NOMO-1 treated with dmso at 0.1 percent for 144 hours (cell line): ENCODE data around the gene FER.
A peak's percentile ranks its signal among the peaks of the same experiment; 100 is the strongest.
"Not testable (repeated sequence)": the region's sequence is repeated elsewhere in the genome, so short reads cannot be mapped to it uniquely, and the experiment has no call there.

Source experiments
- DNase-seq: peaks from one replicate; lab custom pipeline; 2025; ENCODE audit not compliant: unreplicated experiment; lab: John Stamatoyannopoulos, UW

Gene FER

DNA sequence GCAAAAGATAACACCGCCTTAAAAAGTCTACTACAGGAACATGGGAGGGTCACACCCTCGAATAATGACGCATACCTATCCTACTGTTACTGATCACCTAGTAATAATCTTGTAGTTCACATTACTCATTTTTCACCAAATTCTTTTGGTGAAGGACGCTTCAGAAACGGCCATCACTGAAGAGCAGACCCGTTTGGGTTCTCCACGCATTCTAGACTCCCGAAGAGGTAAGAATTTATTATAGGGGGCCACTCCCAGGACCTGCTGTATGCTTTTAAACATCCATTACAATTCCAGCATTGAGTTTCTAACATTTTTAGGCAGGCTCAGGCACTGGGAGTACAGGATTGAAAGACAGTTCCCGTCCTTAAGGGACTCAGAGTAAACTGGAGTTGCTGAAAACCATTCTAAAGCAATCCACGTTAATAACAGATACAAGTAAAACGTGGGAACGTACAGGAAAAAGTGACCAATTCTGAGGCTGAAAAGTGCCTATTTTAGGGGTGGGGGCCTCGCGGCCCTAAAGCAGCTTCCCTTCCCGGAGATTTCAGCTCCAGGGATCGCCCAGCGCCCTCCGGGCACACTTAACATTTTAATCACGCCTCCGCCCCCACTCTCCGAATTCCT lies at the start of gene FER:
TSS of gene FER (plus strand) at position 124 of the 627 bp plus-strand sequence. CDS start 50,286 bp downstream, outside the sequence.
- no peak for DNase-seq

DNA sequence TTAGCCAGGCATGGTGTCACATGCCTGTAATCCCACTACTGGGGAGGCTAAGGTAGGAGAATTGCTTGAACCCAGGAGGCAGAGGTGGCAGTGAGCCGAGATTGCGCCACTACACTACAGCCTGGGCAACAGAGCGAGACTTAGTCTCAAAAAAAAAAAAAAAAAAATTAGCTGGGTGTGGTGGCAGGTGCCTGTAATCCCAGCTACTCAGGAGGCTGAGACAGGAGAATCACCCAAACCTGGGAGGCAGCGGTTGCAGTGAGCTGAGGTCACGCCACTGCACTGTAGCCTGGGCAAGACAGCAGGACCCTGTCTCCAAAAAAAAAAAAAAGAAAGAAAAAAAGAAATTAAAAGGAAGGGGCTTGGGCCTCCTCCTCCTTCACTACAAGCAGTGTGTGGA lies 47.3 kb upstream of the FER start:
- not testable (repeated sequence) for DNase-seq

DNA sequence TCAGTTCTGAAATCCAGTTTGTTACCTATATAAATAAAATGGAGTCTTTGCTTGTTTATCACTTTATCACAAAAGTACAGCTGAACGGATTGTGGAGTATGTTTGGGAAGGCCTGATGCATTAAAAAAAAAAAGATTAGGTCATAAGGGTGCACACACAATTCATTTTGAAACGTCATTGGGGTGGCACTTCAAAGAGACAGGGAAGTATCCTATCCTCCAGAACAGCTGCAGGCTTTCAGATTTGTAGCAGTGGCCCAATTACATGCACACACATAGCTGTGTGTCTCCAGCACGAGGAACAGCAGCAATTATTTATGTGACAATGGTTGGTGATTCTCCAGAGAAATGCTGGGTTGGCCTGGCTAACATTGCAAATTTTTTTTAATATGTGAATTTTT lies 46.8 kb upstream of the FER start:
- DNase-seq: no peak

DNA sequence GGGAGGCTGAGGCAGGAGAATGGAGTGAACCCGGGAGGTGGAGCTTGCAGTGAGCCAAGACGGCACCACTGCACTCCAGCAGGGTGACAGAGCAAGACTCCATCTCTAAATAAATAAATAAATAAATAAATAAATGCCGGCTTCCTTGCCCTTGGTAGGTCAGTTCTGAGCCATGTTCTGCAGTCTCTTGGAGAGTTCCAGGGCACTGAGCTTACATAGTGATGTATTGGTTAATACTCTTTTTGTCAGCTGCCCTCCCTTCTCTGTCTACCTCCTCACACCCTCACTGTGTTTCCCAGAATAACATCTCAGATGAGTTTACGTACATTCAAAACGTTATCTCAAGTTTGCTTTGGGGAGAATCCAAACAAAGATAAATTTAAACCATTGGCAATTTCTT lies 45.2 kb upstream of the FER start:
- DNase-seq: no peak

DNA sequence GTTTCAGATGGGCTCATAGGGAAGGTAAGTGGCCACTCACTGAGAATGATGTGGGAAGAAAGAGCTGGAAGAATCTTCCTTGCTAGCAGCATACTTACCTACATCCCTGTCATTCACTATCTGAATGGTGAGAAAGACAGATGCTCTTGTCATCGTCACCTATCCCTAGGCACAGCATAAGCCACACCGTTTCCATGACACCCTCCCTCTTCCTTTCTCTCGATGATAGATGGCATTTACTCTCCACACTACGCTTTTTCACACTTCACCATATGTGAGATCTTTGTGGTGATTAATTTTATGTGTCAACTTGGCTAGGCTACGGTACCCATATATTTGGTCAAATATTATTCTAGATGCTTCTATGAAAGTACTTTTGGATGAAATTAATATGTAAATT lies 44.4 kb upstream of the FER start:
- no peak for DNase-seq

DNA sequence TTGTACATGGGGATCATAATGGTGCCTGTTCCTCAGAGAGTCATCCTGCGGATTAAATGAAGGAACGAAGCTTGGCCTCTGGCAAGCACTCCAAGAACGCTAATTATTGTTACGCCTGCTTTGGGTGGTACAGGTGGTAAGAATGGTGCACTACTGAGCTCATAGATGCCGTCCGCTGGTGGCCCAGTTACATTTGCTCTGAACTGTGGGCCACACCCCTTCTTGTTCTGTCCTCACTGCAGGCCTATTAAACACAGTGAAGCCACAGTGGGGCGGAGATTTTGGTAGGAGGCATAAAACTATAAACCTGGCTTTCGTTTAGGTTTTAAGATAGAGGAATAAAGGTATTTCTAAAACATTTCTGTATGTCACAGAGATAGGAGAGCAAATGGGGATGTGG lies 40.6 kb upstream of the FER start:
- no peak for DNase-seq

DNA sequence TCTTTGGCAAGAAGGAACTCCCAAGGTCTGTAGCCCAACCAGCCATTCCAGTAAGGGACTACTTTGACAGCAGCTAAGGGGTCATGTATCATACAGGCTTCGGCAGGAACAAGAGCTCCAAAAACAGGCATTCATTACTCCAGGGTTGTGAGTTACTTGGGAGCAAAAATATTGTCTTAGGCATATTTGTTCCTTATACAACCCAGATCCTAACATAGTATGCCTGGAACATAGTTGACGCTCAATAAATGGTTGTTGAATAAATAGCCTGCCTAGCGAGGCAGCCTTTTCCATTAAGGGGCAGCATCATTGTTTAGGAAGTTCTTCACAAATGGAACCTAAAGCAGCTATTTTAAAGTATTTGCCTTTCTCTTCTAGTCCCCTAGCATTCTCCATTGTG lies 35.8 kb upstream of the FER start:
- no peak for DNase-seq

DNA sequence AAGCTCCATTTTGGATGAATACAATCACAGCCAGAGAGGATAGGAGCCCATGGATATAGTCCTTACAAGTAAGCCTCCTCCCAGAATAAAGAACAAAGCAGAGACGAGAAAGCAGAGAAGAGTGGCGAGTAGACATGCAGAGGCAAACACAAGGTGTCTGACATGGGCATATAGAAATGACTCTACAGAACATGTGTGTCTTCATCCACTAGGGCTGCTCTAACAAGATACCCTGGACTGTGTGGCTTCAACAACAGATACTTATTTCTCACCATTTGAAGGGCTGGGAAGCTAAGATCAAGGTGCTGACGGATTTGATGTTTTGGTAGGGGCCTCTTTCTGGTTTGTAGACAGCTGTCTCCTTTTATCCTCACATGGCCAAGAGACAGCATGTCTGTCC lies 32.3 kb upstream of the FER start:
- no peak for DNase-seq

DNA sequence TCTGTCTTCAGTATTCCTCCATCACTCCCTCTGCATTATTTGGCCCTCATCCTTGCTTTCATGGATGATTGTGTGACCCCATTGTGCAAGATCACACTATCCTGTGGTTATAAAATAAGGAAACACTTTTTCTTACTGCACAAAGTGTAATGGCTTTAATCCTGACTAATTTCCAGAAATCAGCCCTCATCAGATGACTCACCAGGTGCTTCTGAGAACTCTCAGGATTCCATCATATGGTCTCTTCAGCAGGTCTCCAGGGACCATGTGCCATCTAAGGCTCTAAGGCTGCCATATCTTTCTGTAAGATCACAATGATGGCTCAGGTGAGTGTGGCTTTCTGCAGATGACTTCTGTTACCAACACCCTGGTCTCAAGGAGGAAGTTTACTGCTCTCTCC lies 27.3 kb upstream of the FER start:
- DNase-seq: no peak

DNA sequence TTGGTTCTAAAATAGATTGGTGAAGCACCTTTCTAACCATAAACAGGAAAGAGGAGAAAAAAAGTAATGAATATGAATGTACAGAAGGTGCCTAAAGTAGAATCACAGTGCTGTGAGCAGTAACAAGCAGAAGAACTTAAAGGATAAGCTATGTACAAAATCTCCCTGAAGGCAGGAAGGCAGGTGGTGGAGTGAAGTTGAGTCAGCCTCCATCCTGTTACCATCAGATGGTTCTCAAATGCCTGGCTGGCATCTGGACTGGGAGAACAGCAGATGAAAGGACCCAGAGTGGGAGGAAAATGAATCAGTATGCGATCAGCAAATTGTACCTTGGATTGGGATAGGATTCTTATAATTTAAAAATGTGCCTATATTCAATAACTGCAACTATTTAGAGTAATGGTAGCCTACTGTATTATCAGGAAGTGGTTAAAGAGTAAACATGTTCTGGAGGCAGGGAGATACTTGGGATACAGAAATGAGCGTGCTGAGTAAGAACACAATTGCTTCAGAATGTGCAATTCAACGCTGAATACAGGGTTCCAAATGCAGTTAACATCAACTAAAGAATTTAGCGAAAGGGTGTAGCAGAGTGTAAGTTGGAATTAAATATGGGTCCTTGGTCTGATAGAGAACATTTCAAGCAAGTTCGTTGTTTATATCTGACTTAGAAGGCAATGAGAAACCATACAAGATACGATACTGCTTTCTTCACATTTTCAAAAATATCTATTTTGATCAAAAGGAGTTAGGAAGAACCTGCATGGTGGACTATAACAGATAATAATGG lies 21.1 kb upstream of the FER start:
- no peak for DNase-seq

DNA sequence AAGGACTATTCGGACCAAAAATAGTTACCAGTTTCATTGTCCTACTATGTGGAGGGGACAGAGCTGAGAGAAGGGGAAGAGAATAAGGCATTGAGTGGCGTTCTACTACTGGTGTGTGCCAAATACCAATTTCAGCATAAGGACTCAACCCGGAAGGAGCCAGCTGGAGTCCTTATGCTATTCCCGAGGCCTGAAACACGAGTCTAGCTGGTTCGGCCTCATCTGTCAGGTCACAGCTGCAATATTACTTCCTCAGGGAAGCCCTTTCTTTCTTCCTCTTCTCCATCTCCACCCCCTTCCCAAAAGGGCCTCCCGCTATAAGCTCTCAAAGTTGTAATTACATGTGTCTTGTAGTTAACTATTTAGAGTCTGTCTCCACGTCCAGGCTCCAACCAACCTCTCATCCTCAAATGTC lies 20.5 kb upstream of the FER start:
- DNase-seq: no peak

DNA sequence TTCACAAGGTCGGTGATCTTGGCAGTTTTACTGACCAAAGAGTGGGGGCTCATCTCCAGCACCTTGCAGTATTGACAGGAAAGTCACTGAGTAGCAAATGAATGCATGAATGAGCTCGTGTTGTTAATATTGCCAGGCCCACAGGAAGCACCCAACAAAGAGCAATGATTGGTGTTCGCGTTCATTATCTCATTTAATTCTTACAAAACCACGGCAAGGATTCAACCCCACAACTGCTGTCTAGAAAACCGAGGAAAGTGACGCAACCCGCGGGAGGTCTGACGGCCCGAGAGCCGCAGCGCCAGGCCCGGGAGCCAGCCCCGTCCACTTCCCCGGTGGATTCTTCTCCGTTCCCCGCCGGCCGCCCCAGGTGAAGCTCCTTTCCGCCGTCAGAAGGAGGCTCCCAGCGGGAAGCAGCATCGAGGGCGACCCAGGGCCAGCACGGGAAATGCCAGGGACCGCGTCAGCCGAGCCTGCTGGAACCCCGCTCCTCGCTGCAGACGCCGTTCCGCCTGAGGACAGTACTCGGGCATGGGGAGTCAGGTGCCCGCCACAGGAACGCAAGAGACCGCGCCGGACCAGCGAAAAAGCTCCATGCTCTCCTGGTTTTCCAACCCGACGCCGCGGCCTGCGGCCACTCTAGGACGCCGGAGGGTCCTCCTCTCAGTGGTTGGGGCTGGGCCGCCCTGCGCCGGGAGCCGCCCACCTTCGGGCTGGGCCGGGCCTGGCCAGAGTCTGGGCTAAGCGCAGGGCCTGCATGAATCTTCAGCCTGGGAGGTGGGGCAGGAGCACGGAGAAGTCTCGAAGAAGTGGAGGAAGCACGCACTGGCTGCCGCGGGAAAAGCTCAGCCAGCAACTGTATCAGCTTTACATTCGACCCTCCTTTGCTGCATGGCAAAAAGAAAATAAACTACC lies 19.8 kb upstream of the FER start:
- DNase-seq: peak; percentile 80

DNA sequence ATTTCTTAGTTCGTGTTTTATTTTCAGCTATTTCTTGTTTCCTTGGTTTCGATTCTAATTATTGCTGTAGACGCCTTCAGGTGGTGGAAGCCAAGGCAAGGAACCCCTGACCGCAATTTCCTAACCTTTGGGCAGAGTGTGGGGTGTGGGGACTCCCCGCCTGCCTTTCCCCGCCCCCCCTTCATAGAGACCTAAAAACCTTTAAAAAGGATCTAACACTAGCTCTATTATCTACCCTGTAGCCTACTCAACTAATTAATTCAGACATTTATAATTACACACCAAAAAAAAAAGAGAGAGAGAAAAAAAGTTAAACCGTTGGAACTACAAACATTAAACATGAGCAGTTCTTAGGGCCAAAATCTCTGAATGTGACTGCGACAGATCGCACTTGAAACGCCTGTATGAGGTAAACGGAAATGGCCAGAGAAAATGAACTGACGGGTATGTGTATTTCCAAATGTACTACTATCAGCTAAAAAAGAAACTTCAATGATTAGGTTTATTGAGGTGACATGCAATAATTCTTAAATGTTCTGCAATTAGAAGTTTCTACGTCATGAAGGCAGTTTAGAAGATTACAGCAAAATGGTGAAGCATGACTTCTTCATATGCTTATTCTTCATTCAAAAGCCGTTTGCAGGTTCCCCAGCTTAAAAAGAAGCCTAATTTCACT lies 19.0 kb upstream of the FER start:
- DNase-seq: peak; percentile 71

DNA sequence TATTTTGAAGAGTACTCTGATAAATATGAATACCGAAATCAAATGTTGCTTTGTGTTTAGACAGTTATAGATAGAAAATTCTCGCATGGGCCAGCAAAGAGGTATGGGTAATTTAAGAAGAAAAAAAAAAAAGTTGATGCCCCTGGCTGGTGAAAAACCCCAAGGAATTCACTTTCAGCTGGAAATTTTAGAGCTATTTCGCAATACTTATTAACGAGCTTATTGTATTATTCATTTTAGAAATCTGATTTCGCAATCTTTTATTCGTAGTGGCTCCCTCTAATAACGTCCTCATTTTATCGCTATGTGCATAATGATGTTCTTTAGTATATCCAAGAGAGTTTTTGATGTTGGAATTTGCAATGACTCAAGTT lies 18.5 kb upstream of the FER start:
- no peak for DNase-seq

DNA sequence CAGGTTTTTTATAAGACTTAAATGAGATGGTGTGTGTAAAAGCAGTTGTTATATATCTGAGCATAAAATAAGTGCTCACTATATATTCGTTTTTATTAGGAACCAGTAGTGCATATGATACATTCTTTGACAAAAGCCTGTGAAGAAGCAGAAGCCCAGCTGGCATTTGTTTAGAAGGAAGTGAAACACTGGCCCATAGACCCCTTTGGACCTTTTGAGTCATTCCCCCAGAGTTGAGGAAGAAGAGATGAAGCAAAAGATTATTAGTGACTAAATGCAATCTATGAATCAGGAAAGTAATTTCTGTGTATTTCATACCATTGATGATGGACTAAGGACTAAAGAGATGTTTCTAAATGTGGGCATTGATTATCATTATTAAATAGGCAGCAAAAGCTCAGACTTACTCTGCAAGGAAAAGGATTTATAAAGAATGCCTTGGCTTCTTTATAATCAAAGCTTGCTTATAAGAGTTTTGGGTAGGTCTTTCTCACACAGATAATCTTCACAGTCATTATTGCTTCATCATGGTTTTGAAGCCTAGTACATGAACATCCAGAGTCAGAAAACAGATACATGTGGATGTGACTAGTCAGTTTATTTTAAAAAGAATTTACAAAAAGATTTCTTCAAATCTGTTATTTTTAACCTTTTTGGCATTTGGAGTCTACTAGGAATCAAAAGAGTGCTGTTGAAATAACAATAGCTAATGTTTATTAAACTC lies 16.9 kb upstream of the FER start:
- DNase-seq: peak; percentile 46

DNA sequence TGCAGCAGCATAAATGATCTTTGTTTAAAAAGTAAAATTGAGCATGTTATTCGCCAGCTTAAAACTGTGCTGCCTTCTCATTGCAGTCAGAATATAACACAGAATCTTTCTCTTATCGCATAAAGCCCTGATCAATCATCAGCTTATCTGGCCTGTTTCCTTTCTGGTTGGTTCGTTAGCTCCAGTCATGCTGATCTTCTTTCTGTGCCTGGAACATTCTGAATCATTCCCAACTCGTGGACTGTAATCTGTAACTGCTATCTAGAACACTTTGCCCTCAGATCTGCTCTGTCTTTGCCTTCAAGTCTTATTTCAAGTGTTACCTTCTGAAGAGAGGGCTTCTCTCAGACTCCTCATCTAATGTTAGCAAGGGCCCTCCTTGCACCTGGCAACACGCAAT lies 11.9 kb upstream of the FER start:
- no peak for DNase-seq

DNA sequence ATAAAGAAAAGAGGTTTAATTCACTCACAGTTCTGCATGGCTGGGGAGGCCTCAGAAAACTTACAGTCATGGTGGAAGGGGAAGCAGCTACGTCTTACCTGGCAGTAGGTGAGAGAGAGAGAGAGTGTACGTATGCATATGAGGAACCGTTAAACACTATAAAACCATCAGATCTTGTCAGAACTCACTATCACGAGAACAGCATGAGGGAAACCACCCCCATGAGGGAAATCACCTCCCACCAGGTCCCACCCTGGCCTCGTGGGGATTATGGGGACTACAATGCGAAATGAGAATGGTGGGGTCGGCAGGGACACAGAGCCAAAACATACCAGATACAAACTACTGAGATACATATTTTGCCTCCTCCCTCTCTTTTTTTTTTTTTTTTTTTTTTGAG lies 10.8 kb upstream of the FER start:
- no peak for DNase-seq

DNA sequence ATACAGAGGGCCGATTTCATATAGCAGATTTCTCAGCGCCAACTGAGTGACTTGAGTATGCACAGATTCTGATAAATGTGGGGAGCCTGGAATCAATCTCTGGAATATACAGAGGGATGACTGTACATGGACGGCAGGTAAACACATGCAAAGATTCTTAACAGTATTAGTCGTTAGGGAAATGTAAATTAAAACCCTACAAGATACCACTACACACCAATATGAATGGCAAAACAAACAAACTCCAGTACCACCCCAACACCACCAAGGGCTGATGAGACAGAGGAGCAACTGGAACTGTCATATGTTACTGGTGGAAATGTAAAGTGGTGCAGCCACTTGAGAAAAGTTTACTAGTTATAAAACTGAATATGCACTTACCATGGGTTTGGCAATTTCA lies 8.3 kb upstream of the FER start:
- DNase-seq: no peak

DNA sequence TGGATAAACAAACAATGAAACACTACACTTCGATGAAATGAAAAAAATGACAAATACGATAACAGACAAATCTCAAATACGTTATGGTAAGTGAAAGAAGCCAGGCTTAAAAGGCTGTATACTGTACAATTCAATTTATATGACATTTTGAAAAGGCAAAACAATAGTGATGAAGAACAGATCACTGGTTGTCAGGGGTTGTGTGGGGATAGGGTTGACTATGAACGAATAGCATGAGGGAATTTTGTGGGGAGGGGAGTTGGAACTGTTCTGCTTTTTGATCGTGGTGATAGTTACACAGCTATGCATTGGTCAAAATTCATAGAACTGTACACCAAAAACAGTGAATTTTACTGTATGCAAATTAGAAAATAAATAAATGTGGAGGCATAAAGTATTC lies 7.8 kb upstream of the FER start:
- no peak for DNase-seq

DNA sequence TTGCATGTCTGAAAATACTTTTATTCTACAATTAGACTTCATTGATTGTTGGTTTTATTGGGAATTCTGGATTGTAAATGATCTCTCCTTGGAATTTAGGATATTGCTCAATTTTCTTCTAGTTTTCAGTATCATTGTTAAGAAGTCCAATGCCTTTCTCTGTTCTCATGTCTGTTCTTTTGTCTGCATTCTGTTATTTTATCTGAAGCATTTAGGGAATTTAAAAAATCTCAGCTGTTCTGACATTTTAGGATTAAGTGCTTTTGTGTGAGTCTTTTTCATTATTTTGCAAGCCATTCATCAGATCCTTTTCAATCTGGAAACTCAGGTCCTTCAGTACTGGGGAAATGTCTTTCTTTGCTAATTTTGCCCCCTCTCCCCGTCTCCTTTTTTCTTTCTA lies 4.4 kb upstream of the FER start:
- DNase-seq: no peak

DNA sequence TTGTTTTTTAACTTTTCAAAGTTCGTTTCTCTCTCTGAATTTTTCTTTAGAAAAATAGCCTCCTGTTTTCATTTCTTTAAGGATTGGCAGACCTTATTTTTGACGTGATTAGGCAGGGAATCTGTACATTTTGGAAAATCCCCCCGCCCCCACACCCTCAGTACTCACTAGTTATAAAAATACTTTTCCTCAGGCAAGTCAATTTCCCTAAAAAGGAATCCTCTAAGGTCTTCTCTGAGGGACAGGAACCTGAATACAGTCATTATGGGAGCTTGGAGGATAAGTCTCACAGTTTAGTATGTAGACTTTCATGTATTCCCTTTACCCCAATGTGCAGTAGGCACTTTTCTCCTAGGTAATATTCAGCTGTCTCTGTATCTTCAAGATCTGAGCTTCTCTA lies 3.9 kb upstream of the FER start:
- DNase-seq: no peak
